Measurements from ENCODE around the gene PDE6A. TPM values are rescaled to one million over a fixed set of nuclear protein-coding genes. Genes with fewer than 3 reads are reported as not detected.
"Not testable (repeated sequence)": the region's sequence is repeated elsewhere in the genome, so short reads cannot be mapped to it uniquely, and the experiment has no call there.

PDE6A gene
- total and polyA plus RNA-seq, 2 of the 13 experiments (the other 11 are each of a cell fraction or from before 2014, with no cell fraction given): 0.01 TPM; not detected in 1

DNA sequence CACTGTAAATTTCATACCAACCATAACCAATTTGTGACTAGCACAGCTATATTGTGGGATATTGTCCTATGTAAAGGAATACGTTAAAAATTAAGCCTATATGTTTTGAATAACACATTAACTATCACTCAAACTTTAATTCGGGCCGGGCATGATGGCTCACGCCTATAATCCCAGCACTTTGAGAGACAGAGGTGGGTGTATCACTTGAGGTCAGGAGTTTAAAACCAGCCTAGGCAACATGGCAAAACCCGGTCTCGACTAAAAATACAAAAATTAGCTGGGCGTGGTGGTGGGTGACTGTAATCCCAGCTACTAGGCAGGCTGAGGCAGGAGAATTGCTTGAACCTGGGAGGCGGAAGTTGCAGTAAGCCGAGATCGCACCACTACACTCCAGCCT lies 62.0 kb downstream of the PDE6A start:
- 56% methylated on average over 10 of the region's 10 CpGs for WGBS (ENCODE audit: low lambda C conversion rate)
- H3K27me3 ChIP-seq (ENCODE audit: control insufficient read depth in 1 of 2, insufficient read depth in 2 of 2, low read length in 2 of 2); H3K27ac ChIP-seq (ENCODE audit: extremely low read length, insufficient read depth, low read length); H3K36me3 ChIP-seq (replicated peaks in 1 of 2; ENCODE audit: control insufficient read depth in 1 of 2, insufficient read depth in 2 of 2, low read length in 2 of 2); in situ Hi-C loops (cut with HindIII; ENCODE audit: extremely low pct_ligation_motif_present, low pct_unique_long_range_greater_than_20kb); intact Hi-C loops (cut with micrococcal nuclease; ENCODE audit: unreplicated experiment); DNase-seq (ENCODE audit: low spot score); ATAC-seq; CTCF ChIA-PET (ENCODE audit: low intra/inter-chr PET ratio, low total read pairs); BruUV-seq (replicated peaks); H2AFZ ChIP-seq (ENCODE audit: low read length); H3K4me2 ChIP-seq (ENCODE audit: low read depth, low read length); H3K9me3 ChIP-seq (ENCODE audit: low read length); H4K20me1 ChIP-seq (ENCODE audit: insufficient read depth, low read length); H3K4me3 ChIP-seq (replicated peaks in 1 of 3; ENCODE audit: insufficient read depth in 1 of 3, low read depth in 2 of 3, low read length in 3 of 3); H3K79me2 ChIP-seq (ENCODE audit: insufficient read depth, low read length); H3K9ac ChIP-seq (ENCODE audit: insufficient read depth, low read depth, low read length); POLR2A ChIA-PET; FAIRE-seq: not testable (repeated sequence)
- peaks cover 19% of the 10 kb centered on the region for H3K4me1 ChIP-seq (ENCODE audit: insufficient read depth, low read length)

DNA sequence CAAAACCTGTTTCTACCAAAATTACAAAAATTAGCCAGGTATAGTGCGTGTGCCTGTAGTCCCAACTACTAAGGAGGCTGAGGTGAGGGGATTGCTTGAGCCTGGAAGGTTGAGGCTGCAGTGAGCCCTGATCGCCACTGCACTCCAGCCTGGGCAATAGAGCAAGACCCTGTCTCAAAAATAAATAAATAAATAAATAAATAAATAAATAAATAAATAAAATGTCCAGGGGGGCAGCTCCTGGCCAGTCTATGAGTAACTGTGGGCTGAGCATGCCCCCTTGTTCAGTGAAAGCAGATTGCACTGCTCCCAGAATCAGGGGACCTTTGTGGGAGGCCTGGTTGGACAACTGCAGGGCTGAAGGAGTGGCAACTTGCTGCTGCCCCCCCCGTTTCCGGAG lies 62.7 kb downstream of the PDE6A start:
- no peak overlapping the region for H2AFZ ChIP-seq (ENCODE audit: low read length)
- no TSS peak for BruUV-seq (replicated peaks)
- no peaks in the 10 kb centered on the region for H3K36me3 ChIP-seq (replicated peaks in 1 of 2; ENCODE audit: control insufficient read depth in 1 of 2, insufficient read depth in 2 of 2, low read length in 2 of 2)
- peaks cover 14% of the 10 kb centered on the region for H3K4me1 ChIP-seq (ENCODE audit: insufficient read depth, low read length)
- no peaks in the 10 kb centered on the region for H3K79me2 ChIP-seq (ENCODE audit: insufficient read depth, low read length)
- intact Hi-C loops (cut with micrococcal nuclease; ENCODE audit: unreplicated experiment) (no loop called here), in situ Hi-C loops (cut with HindIII; ENCODE audit: extremely low pct_ligation_motif_present, low pct_unique_long_range_greater_than_20kb) (no loop called here)
- no peak overlapping the region for H3K27ac ChIP-seq (ENCODE audit: extremely low read length, insufficient read depth, low read length)
- no peak overlapping the region for H3K4me3 ChIP-seq (replicated peaks in 1 of 3; ENCODE audit: insufficient read depth in 1 of 3, low read depth in 2 of 3, low read length in 3 of 3)
- H3K9me3 ChIP-seq (ENCODE audit: low read length): no peaks in the 10 kb centered on the region
- ATAC-seq (no peak), FAIRE-seq (no peak), DNase-seq (ENCODE audit: low spot score) (no peak)
- TF ChIP-seq, protein P1, sequence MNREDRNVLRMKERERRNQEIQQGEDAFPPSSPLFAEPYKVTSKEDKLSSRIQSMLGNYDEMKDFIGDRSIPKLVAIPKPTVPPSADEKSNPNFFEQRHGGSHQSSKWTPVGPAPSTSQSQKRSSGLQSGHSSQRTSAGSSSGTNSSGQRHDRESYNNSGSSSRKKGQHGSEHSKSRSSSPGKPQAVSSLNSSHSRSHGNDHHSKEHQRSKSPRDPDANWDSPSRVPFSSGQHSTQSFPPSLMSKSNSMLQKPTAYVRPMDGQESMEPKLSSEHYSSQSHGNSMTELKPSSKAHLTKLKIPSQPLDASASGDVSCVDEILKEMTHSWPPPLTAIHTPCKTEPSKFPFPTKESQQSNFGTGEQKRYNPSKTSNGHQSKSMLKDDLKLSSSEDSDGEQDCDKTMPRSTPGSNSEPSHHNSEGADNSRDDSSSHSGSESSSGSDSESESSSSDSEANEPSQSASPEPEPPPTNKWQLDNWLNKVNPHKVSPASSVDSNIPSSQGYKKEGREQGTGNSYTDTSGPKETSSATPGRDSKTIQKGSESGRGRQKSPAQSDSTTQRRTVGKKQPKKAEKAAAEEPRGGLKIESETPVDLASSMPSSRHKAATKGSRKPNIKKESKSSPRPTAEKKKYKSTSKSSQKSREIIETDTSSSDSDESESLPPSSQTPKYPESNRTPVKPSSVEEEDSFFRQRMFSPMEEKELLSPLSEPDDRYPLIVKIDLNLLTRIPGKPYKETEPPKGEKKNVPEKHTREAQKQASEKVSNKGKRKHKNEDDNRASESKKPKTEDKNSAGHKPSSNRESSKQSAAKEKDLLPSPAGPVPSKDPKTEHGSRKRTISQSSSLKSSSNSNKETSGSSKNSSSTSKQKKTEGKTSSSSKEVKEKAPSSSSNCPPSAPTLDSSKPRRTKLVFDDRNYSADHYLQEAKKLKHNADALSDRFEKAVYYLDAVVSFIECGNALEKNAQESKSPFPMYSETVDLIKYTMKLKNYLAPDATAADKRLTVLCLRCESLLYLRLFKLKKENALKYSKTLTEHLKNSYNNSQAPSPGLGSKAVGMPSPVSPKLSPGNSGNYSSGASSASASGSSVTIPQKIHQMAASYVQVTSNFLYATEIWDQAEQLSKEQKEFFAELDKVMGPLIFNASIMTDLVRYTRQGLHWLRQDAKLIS (CRISPR knock-in tag; IDR thresholded peaks at IDR 0.05): no peak
- TF ChIP-seq KDM6A (CRISPR knock-in tag; IDR thresholded peaks at IDR 0.05; ENCODE audit: low read depth) (no peak), NFIB (CRISPR knock-in tag; IDR thresholded peaks at IDR 0.05; ENCODE audit: borderline replicate concordance) (no peak), ONECUT2 (CRISPR knock-in tag; IDR thresholded peaks at IDR 0.05) (no peak), RFXAP (CRISPR knock-in tag; IDR thresholded peaks at IDR 0.05; ENCODE audit: borderline replicate concordance) (no peak), HOXA9 (CRISPR knock-in tag; IDR thresholded peaks at IDR 0.05; ENCODE audit: borderline replicate concordance) (no peak)
- H4K20me1 ChIP-seq (ENCODE audit: insufficient read depth, low read length): no peaks in the 10 kb centered on the region
- ChIA-PET POLR2A (no interaction called here), CTCF (ENCODE audit: low intra/inter-chr PET ratio, low total read pairs) (no interaction called here)
- H3K27me3 ChIP-seq (ENCODE audit: control insufficient read depth in 1 of 2, insufficient read depth in 2 of 2, low read length in 2 of 2): no peaks in the 10 kb centered on the region
- H3K9ac ChIP-seq (ENCODE audit: insufficient read depth, low read depth, low read length): no peak overlapping the region
- no peak overlapping the region for H3K4me2 ChIP-seq (ENCODE audit: low read depth, low read length)
- WGBS (ENCODE audit: low lambda C conversion rate): 46% methylated on average over 4 of the region's 4 CpGs
